ENCODE data around the gene ASGR1.

GRCh38 chr17:7137171-7137943, 41.8 kb downstream of the ASGR1 start:
- TF ChIP-seq POLR2A (IDR thresholded peaks at IDR 0.05) (no peak), CTCF (IDR thresholded peaks at IDR 0.05) (no peak), EP300 (IDR thresholded peaks at IDR 0.05) (no peak)
